ENCODE measurements around the gene HOXA4. TPM values are rescaled to one million over a fixed set of nuclear protein-coding genes. Genes with fewer than 3 reads are reported as not detected.

HOXA4 gene
- total RNA-seq, 1 donor from 2014 or later = not detected

- Histone ChIP-seq H2AFZ (replicated peaks) (no peak within 1 kb of the TSS), H3K4me1 (no peaks in the 10 kb centered on the region), H3K9ac (no peak within 1 kb of the TSS), H3K4me2 (peak within 1 kb of the TSS; percentile 42), H3K27me3 (peaks cover 100% of the 10 kb centered on the region), H3K79me2 (ENCODE audit: low read depth) (no peaks in the 10 kb centered on the region), H3F3A (ENCODE audit: low read depth) (no peaks in the 10 kb centered on the region), H3K27ac (no peak within 1 kb of the TSS), H3K36me3 (no peaks in the 10 kb centered on the region), H3K9me3 (ENCODE audit: low read depth) (no peaks in the 10 kb centered on the region), H4K20me1 (ENCODE audit: low read depth) (peaks cover 98% of the 10 kb centered on the region), H3K4me3 (no peak within 1 kb of the TSS)
- Mint-ChIP-seq H3K4me3 (no peak within 1 kb of the TSS), H3K27me3 (ENCODE audit: insufficient read depth, low read depth) (peaks cover 80% of the 10 kb centered on the region), H3K9me3 (peaks cover 16% of the 10 kb centered on the region), H3K27ac (no peak within 1 kb of the TSS), H3K36me3 (no peaks in the 10 kb centered on the region), H3K4me1 (peaks cover 2% of the 10 kb centered on the region)
- TF ChIP-seq EZH2phosphoT487 (IDR thresholded peaks at IDR 0.05) = peak; percentile 95
- peak; percentile 72 for TF ChIP-seq EZH2 (IDR thresholded peaks at IDR 0.05)
- no peak for TF ChIP-seq CTCF (IDR thresholded peaks at IDR 0.05)
- DNase-seq (ENCODE audit: low spot score) = no peak
Observed at GRCh38 chr7:27173956-27174873, 43.7 kb upstream of the HOXA4 start, which contains the start of gene HOXA10. HOXA10 (minus strand) TSS chr7:27174320; CDS start chr7:27174306, 14 bp downstream.

DNA sequence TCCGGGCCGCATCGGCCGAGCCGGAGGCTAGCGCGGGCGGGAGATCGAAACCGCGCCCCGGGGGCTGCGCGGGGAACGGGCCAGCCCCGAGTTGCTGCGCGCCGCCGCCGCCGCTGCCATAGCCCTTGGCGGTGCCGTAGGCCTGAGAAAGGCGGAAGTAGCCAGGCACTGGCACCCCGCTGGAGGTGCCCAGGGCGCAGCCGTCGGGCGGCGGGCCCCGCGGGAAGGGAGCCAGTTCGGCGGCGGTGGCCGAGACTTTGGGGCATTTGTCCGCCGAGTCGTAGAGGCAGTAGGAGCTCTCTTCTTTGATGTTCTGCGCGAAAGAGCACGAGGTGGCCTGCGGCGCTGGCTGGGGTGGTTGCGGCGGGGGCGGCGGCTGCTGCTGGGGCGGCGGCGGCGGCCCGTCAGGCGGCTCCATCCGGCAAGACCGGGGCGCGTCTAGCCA lies 43.0 kb upstream of the HOXA4 start:
- Mint-ChIP-seq H3K9me3 (peaks cover 12% of the 10 kb centered on the region), H3K36me3 (no peaks in the 10 kb centered on the region), H3K4me1 (peaks cover 2% of the 10 kb centered on the region), H3K4me3 (no peak overlapping the region), H3K27me3 (ENCODE audit: insufficient read depth, low read depth) (peaks cover 80% of the 10 kb centered on the region), H3K27ac (no peak overlapping the region)
- Histone ChIP-seq H3K9me3 (ENCODE audit: low read depth) (no peaks in the 10 kb centered on the region), H2AFZ (replicated peaks) (no peak overlapping the region), H4K20me1 (ENCODE audit: low read depth) (peaks cover 98% of the 10 kb centered on the region), H3F3A (ENCODE audit: low read depth) (no peaks in the 10 kb centered on the region), H3K9ac (no peak overlapping the region), H3K27ac (no peak overlapping the region), H3K4me1 (no peaks in the 10 kb centered on the region), H3K36me3 (no peaks in the 10 kb centered on the region), H3K27me3 (peaks cover 100% of the 10 kb centered on the region), H3K4me2 (peak overlapping the region; percentile 42), H3K4me3 (no peak overlapping the region), H3K79me2 (ENCODE audit: low read depth) (no peaks in the 10 kb centered on the region)
- peak; percentile 99 for TF ChIP-seq EZH2 (IDR thresholded peaks at IDR 0.05)
- TF ChIP-seq EZH2phosphoT487 (IDR thresholded peaks at IDR 0.05) = peak; percentile 97
- no peak for TF ChIP-seq CTCF (IDR thresholded peaks at IDR 0.05)
- no peak for DNase-seq (ENCODE audit: low spot score)

GRCh38 chr7:27172823-27173510 lies 42.4 kb upstream of the HOXA4 start:
- no peaks in the 10 kb centered on the region for H3K36me3 Mint-ChIP-seq
- TF ChIP-seq EZH2phosphoT487 (IDR thresholded peaks at IDR 0.05) = no peak
- TF ChIP-seq CTCF (IDR thresholded peaks at IDR 0.05) = no peak
- TF ChIP-seq EZH2 (IDR thresholded peaks at IDR 0.05) = no peak
- no peak overlapping the region for H3K4me3 Mint-ChIP-seq
- H3K9me3 Mint-ChIP-seq = peaks cover 12% of the 10 kb centered on the region
- no peak overlapping the region for H3K27ac ChIP-seq
- no peak overlapping the region for H3K9ac ChIP-seq
- H3K4me1 ChIP-seq = no peaks in the 10 kb centered on the region
- H3K4me3 ChIP-seq = no peak overlapping the region
- no peaks in the 10 kb centered on the region for H3K9me3 ChIP-seq (ENCODE audit: low read depth)
- H3K27me3 Mint-ChIP-seq (ENCODE audit: insufficient read depth, low read depth) = peaks cover 80% of the 10 kb centered on the region
- no peaks in the 10 kb centered on the region for H3F3A ChIP-seq (ENCODE audit: low read depth)
- peaks cover 100% of the 10 kb centered on the region for H3K27me3 ChIP-seq
- H3K36me3 ChIP-seq = no peaks in the 10 kb centered on the region
- no peaks in the 10 kb centered on the region for H3K79me2 ChIP-seq (ENCODE audit: low read depth)
- H3K4me2 ChIP-seq = peak overlapping the region; percentile 42
- H3K27ac Mint-ChIP-seq = no peak overlapping the region
- DNase-seq (ENCODE audit: low spot score) = peak; percentile 60
- H4K20me1 ChIP-seq (ENCODE audit: low read depth) = peaks cover 98% of the 10 kb centered on the region
- H2AFZ ChIP-seq (replicated peaks) = no peak overlapping the region
- peaks cover 2% of the 10 kb centered on the region for H3K4me1 Mint-ChIP-seq

Data from neural progenitor cell (in vitro differentiated cells).